Naive thymus-derived CD4-positive, alpha-beta T cell (primary cell): ENCODE results near the gene POFUT2. TPM values are rescaled to one million over a fixed set of nuclear protein-coding genes. Genes with fewer than 3 reads are reported as not detected.
A peak's percentile ranks its signal among the peaks of the same experiment; 100 is the strongest.

Experiments
- ATAC-seq: fragments of 150-1000 bp; cut with Tn5 transposase; 2 replicates; pipeline ENCODE4 v1.10.0; 2021; ENCODE audit warnings: mild to moderate bottlenecking, moderate library complexity
- CTCF ChIA-PET: fragments of 350-600 bp; sonication (Branson Sonifier 250); formaldehyde crosslinking; loops from one replicate; lab custom pipeline; 2021; ENCODE audit warnings: antibody characterized with exemption; lab: Charles Lee
- POLR2A ChIA-PET: fragments of 350-600 bp; sonication (Branson Sonifier 250); formaldehyde crosslinking; loops from one replicate; lab custom pipeline; 2021; ENCODE audit warnings: antibody characterized with exemption, inconsistent platforms; lab: Charles Lee
- DNase-seq, 9 donors: peaks; one replicate each; pipeline versions ENCODE4 v3.0.0 to v3.0.0-alpha.2; 2020 to 2022; ENCODE audit warnings: mixed read lengths in 1 of 9
- H3K27ac ChIP-seq: one replicate; pipeline ENCODE4 v1.7.0; 2013; ENCODE audit warnings: mild to moderate bottlenecking, low read depth, low read length, moderate library complexity
- H3K27me3 ChIP-seq, 2 donors: one replicate each; pipeline ENCODE4 v1.7.0; 2013; ENCODE audit warnings: low read length in 2 of 2, mild to moderate bottlenecking in 2 of 2, moderate library complexity in 2 of 2; ENCODE audit not compliant: control insufficient read depth in 2 of 2, insufficient read depth in 2 of 2
- H3K36me3 ChIP-seq, 3 experiments: 1 replicate in 2 of 3; 2 replicates in 1 of 3; pipeline ENCODE4 v1.7.0; 2013; ENCODE audit warnings: low read length in 3 of 3, mild to moderate bottlenecking in 3 of 3, moderate library complexity in 1 of 3; ENCODE audit not compliant: insufficient read depth in 3 of 3, control insufficient read depth in 2 of 3
- H3K4me1 ChIP-seq, 2 donors: one replicate each; pipeline ENCODE4 v1.7.0; 2013; ENCODE audit warnings: low read length in 2 of 2, mild to moderate bottlenecking in 2 of 2, moderate library complexity in 1 of 2; ENCODE audit not compliant: control insufficient read depth in 2 of 2, insufficient read depth in 2 of 2
- H3K4me3 ChIP-seq: 2 replicates; pipeline ENCODE4 v1.7.0; 2013; ENCODE audit warnings: mild to moderate bottlenecking, low read length
- H3K9me3 ChIP-seq, 3 experiments: 1 replicate in 2 of 3; 2 replicates in 1 of 3; pipeline ENCODE4 v1.7.0; 2013; ENCODE audit warnings: low read length in 3 of 3; ENCODE audit not compliant: control insufficient read depth in 2 of 3
- H3K27ac Mint-ChIP-seq, 9 donors: one replicate each; pipeline ENCODE4 v1.8.0; 2020 to 2022; ENCODE audit warnings: mixed read lengths in 9 of 9, mild to moderate bottlenecking in 8 of 9, moderate library complexity in 5 of 9, inconsistent platforms in 2 of 9
- H3K27me3 Mint-ChIP-seq, 5 donors: one replicate each; pipeline ENCODE4 v1.8.0; 2021 to 2022; ENCODE audit warnings: mixed read lengths in 5 of 5, mild to moderate bottlenecking in 1 of 5
- H3K36me3 Mint-ChIP-seq, 5 donors: one replicate each; pipeline ENCODE4 v1.8.0; 2020 to 2022; ENCODE audit warnings: mixed read lengths in 5 of 5, mild to moderate bottlenecking in 3 of 5, inconsistent platforms in 1 of 5
- H3K4me1 Mint-ChIP-seq, 7 donors: one replicate each; pipeline ENCODE4 v1.8.0; 2020 to 2022; ENCODE audit warnings: mixed read lengths in 7 of 7, mild to moderate bottlenecking in 3 of 7, inconsistent platforms in 1 of 7
- H3K4me3 Mint-ChIP-seq, 10 donors: one replicate each; pipeline ENCODE4 v1.8.0; 2020 to 2022; ENCODE audit warnings: mild to moderate bottlenecking in 10 of 10, mixed read lengths in 10 of 10, moderate library complexity in 6 of 10, inconsistent platforms in 2 of 10
- H3K9me3 Mint-ChIP-seq, 11 donors: one replicate each; pipeline ENCODE4 v1.8.0; 2020 to 2022; ENCODE audit warnings: mixed read lengths in 11 of 11, mild to moderate bottlenecking in 4 of 11, inconsistent platforms in 1 of 11, moderate library complexity in 1 of 11
- intact Hi-C, 2 donors: fragments of 100-400 bp; cut with micrococcal nuclease; formaldehyde crosslinking; loops; one replicate each; pipeline ENCODE4 v1.15.1; 2023
- polyA plus RNA-seq, 2 donors: library from polyadenylated mRNA; unstranded; fragments of 300-500 nt; fragmentation: Illumina TruSeq; gene quantifications; one replicate each; pipeline ENCODE4 v1.2.3, GENCODE V29; 2021
- total RNA-seq, 6 experiments: library from RNA in 5 of 6; stranded (reverse) in 5 of 6; gene quantifications; 1 replicate in 5 of 6; 2 replicates in 1 of 6; pipeline ENCODE4 v1.2.3 and lab custom pipeline; 2021 to 2026

Gene POFUT2
- 10 to 100 TPM; 20.1 to 53.3 (median 47.8) TPM for total RNA-seq
- polyA plus RNA-seq = 1 to 10 TPM; 3.8 to 5.4 TPM
- 63.5 reads per million, percentile 76 among the genes with 10 or more reads in this experiment for total RNA-seq (lab: John Stamatoyannopoulos, UW)

GRCh38 chr21:45287438-45288391 is at the start of gene POFUT2:
Gene POFUT2, minus strand, starts transcription at chr21:45287895. Its CDS starts 24 bp downstream, at chr21:45287871.
- H3K4me3 Mint-ChIP-seq = peak within 1 kb of the TSS; percentile 68 to 88 (median 87)
- peaks cover 7 to 16% of the 10 kb centered on the region in 2 donors for H3K4me1 ChIP-seq
- H3K27me3 ChIP-seq = no peaks in the 10 kb centered on the region
- ATAC-seq (peak; percentile 91), DNase-seq (peak; percentile 95 to 100 (median 98))
- peaks cover 10 to 30% (median 14%) of the 10 kb centered on the region in 3 experiments for H3K36me3 ChIP-seq
- ChIA-PET POLR2A (interaction anchor here (0.8 to 1.6 kb wide), 2 partner anchors 16 to 35 kb away, joined by 3 to 18 read pairs; no protein-coding TSS in a partner anchor), CTCF (interaction anchor here (1.5 to 3.1 kb wide), 2 partner anchors 145 to 152 kb away, joined by 4 to 8 read pairs; no protein-coding TSS in a partner anchor)
- H3K27me3 Mint-ChIP-seq = peaks cover 0 to 10% (median 0%) of the 10 kb centered on the region in 5 donors
- peak within 1 kb of the TSS; percentile 72 to 93 (median 87) for H3K27ac Mint-ChIP-seq
- no peaks in the 10 kb centered on the region for H3K9me3 Mint-ChIP-seq
- H3K4me3 ChIP-seq = peak within 1 kb of the TSS; percentile 68
- no peaks in the 10 kb centered on the region for H3K9me3 ChIP-seq
- H3K36me3 Mint-ChIP-seq = peaks cover 6 to 16% (median 13%) of the 10 kb centered on the region in 5 donors
- H3K27ac ChIP-seq = peak within 1 kb of the TSS; percentile 97
- intact Hi-C loops = loop anchor here (1.0 to 5.0 kb wide), 8 partner anchors 135 to 470 kb away; partner anchors contain the start of genes SLC19A1 (in 2 of the 2), PCBP3 (in 1 of the 2) and SUMO3 (in 1 of the 2)
- H3K4me1 Mint-ChIP-seq = peaks cover 11 to 46% (median 30%) of the 10 kb centered on the region in 7 donors

- DNase-seq = no peak
- Mint-ChIP-seq H3K27me3 (peaks cover 4 to 12% (median 5%) of the 10 kb centered on the region in 5 donors), H3K4me1 (peaks cover 0 to 9% (median 0%) of the 10 kb centered on the region in 7 donors), H3K9me3 (peaks cover 0 to 3% (median 0%) of the 10 kb centered on the region in 11 donors), H3K36me3 (peaks cover 0 to 3% (median 0%) of the 10 kb centered on the region in 5 donors), H3K27ac (peak overlapping the region in 1 of 9 donors; percentile 58), H3K4me3 (no peak overlapping the region)
- no peak for ATAC-seq
- no peaks in the 10 kb centered on the region for H3K9me3 ChIP-seq
- H3K4me3 ChIP-seq = no peak overlapping the region
- ChIA-PET POLR2A (no interaction called here), CTCF (no interaction called here)
- no peak overlapping the region for H3K27ac ChIP-seq
- H3K36me3 ChIP-seq = no peaks in the 10 kb centered on the region
- no peaks in the 10 kb centered on the region for H3K4me1 ChIP-seq
- H3K27me3 ChIP-seq = no peaks in the 10 kb centered on the region
- intact Hi-C loops = no loop called here
Observed at GRCh38 chr21:45336870-45337269, 49.2 kb upstream of the POFUT2 start.

GRCh38 chr21:45336535-45336810 is 48.8 kb upstream of the POFUT2 start:
- no peak for ATAC-seq
- CTCF ChIA-PET = no interaction called here

GRCh38 chr21:45335761-45336534 is 48.3 kb upstream of the POFUT2 start:
- peak overlapping the region in 1 of 9 donors; percentile 58 for H3K27ac Mint-ChIP-seq
- CTCF ChIA-PET = no interaction called here

More at GRCh38 chr21:45336535-45336810, 48.8 kb upstream of the POFUT2 start:
- Mint-ChIP-seq H3K27me3 (peaks cover 4 to 11% (median 5%) of the 10 kb centered on the region in 5 donors), H3K36me3 (peaks cover 0 to 3% (median 0%) of the 10 kb centered on the region in 5 donors), H3K27ac (peak overlapping the region in 1 of 9 donors; percentile 58), H3K4me3 (no peak overlapping the region), H3K4me1 (peaks cover 0 to 5% (median 0%) of the 10 kb centered on the region in 7 donors), H3K9me3 (peaks cover 0 to 3% (median 0%) of the 10 kb centered on the region in 11 donors)
- no peak overlapping the region for H3K27ac ChIP-seq
- H3K4me3 ChIP-seq = no peak overlapping the region
- H3K4me1 ChIP-seq = no peaks in the 10 kb centered on the region
- DNase-seq = no peak
- POLR2A ChIA-PET = no interaction called here
- no peaks in the 10 kb centered on the region for H3K36me3 ChIP-seq
- H3K9me3 ChIP-seq = no peaks in the 10 kb centered on the region
- intact Hi-C loops = no loop called here
- H3K27me3 ChIP-seq = no peaks in the 10 kb centered on the region

GRCh38 chr21:45335151-45335760 is 47.6 kb upstream of the POFUT2 start:
- no peak overlapping the region for H3K4me3 Mint-ChIP-seq
- no peaks in the 10 kb centered on the region for H3K9me3 ChIP-seq

More at GRCh38 chr21:45335761-45336534, 48.3 kb upstream of the POFUT2 start:
- Histone ChIP-seq H3K27me3 (no peaks in the 10 kb centered on the region), H3K36me3 (no peaks in the 10 kb centered on the region), H3K9me3 (no peaks in the 10 kb centered on the region), H3K4me3 (no peak overlapping the region), H3K27ac (no peak overlapping the region), H3K4me1 (no peaks in the 10 kb centered on the region)
- Mint-ChIP-seq H3K9me3 (peaks cover 0 to 3% (median 0%) of the 10 kb centered on the region in 11 donors), H3K27me3 (peaks cover 4 to 11% (median 5%) of the 10 kb centered on the region in 5 donors), H3K4me1 (peaks cover 0 to 5% (median 0%) of the 10 kb centered on the region in 7 donors), H3K36me3 (peaks cover 0 to 3% (median 0%) of the 10 kb centered on the region in 5 donors), H3K4me3 (no peak overlapping the region)
- POLR2A ChIA-PET = no interaction called here
- intact Hi-C loops = no loop called here
- ATAC-seq = no peak
- DNase-seq = no peak

More at GRCh38 chr21:45335151-45335760, 47.6 kb upstream of the POFUT2 start:
- intact Hi-C loops = no loop called here
- no peak for DNase-seq
- Mint-ChIP-seq H3K4me1 (peaks cover 0 to 5% (median 0%) of the 10 kb centered on the region in 7 donors), H3K27ac (no peak overlapping the region), H3K36me3 (no peaks in the 10 kb centered on the region), H3K27me3 (peaks cover 0 to 6% (median 3%) of the 10 kb centered on the region in 5 donors), H3K9me3 (no peaks in the 10 kb centered on the region)
- no peaks in the 10 kb centered on the region for H3K36me3 ChIP-seq
- H3K27ac ChIP-seq = no peak overlapping the region
- no peak overlapping the region for H3K4me3 ChIP-seq
- ChIA-PET CTCF (no interaction called here), POLR2A (no interaction called here)
- no peaks in the 10 kb centered on the region for H3K27me3 ChIP-seq
- no peak for ATAC-seq
- no peaks in the 10 kb centered on the region for H3K4me1 ChIP-seq
